ENCODE measurements around the gene TLN1.

GRCh38 chr9:35683323-35683722, 48.7 kb downstream of the TLN1 start:
- TF ChIP-seq CTCF (IDR thresholded peaks at IDR 0.05) (no peak), POLR2A (IDR thresholded peaks at IDR 0.05) (no peak), POLR2AphosphoS5 (IDR thresholded peaks at IDR 0.05) (no peak)

Measured in prostate gland (tissue), 2 donors.